CD4-positive, alpha-beta T cell treated with Interleukin-4 for 1 hour (primary cell): Measurements from ENCODE around the gene GPRC6A.
"Not testable (repeated sequence)": the region's sequence is repeated elsewhere in the genome, so short reads cannot be mapped to it uniquely, and the experiment has no call there.

ENCODE experiments used
- DNase-seq, 2 donors: peaks; one replicate each; pipeline ENCODE4 v3.0.0-alpha.2; 2020 to 2022

GPRC6A gene, protein sequence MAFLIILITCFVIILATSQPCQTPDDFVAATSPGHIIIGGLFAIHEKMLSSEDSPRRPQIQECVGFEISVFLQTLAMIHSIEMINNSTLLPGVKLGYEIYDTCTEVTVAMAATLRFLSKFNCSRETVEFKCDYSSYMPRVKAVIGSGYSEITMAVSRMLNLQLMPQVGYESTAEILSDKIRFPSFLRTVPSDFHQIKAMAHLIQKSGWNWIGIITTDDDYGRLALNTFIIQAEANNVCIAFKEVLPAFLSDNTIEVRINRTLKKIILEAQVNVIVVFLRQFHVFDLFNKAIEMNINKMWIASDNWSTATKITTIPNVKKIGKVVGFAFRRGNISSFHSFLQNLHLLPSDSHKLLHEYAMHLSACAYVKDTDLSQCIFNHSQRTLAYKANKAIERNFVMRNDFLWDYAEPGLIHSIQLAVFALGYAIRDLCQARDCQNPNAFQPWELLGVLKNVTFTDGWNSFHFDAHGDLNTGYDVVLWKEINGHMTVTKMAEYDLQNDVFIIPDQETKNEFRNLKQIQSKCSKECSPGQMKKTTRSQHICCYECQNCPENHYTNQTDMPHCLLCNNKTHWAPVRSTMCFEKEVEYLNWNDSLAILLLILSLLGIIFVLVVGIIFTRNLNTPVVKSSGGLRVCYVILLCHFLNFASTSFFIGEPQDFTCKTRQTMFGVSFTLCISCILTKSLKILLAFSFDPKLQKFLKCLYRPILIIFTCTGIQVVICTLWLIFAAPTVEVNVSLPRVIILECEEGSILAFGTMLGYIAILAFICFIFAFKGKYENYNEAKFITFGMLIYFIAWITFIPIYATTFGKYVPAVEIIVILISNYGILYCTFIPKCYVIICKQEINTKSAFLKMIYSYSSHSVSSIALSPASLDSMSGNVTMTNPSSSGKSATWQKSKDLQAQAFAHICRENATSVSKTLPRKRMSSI

DNA sequence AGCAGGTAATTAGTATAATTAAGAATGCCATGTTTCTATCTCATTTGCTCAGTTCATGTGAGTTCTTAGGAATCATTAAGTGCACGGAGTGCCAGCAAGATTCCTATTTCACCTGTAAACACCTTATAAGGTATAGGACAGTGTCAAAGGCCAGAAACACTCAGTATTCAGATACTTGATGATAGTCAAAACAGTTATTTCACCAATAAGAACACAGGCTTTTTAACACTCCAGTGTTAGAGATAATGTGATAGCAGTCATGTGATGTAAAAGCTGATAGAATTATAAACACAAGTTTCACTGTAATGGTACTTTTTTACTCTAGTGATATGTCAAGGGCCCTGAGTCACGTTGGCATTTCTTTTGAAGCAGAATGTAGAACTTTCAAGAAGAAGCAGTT lies at the start of gene GPRC6A:
Gene GPRC6A, minus strand, starts transcription at position 101 of the 400 bp plus-strand sequence. Its CDS starts 70 bp downstream, at position 31.
- no peak for DNase-seq

DNA sequence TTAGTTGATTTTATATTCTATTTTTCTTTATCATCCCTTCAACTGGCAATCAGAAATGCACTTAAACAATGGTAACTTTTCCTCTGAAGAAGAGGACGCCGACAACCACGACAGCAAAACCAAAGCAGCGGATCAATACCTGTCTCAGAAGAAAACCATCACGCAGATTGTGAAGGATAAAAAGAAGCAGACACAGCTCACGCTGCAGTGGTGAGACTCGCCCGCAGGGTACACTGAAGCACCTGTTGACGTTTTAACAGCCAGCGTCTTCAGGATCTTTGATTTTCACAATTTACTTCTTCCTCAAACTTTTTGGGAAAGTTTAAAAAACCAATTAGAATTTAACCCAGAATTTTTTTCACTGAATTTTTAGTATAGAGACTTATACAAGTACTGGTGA lies 48.9 kb upstream of the GPRC6A start:
- no peak for DNase-seq

DNA sequence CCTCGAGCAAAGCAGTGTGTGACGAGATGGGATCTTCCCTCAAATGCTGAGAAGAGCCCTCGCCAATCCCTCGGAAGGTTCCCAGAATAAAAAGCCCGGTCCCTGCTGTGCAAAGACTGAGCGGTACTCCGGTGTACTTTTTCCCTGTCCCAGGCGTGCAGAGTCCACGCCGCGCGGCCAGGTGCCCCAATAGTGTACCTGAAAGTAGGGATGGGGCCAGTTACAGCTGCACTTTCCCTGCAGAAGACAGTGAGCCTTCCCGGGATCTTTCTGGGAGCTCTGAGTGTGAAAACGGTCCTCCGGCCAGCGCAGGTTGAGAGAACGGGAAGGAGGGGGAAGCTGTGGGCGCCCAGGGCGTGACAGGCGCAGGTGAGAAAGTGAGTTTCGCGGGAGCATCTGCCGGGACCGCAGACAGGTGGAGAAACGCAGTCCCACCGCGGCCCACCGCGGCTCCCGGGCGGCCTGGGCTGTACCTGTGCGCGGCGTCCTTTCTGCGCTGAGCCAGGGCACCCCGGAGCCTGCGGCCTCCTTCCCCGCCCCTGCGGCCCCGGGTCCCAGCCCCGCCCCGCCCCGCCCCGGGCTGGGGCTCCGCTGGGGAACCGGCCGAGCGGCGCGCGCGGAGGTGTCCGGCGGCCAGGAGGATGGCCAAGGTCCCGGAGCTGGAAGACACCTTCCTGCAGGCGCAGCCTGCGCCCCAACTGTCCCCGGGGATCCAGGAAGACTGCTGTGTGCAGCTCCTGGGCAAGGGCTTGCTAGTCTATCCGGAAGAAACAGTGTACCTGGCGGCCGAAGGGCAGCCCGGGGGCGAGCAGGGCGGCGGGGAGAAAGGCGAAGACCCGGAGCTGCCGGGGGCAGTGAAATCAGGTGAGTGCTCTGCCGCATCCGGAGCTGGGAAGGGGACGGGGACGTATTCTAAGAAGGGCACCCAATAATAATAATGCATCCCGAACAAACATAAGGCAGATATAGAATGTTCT lies 48.0 kb upstream of the GPRC6A start, which contains the start of gene RFX6:
Gene RFX6, plus strand, starts transcription at position 608 of the 977 bp plus-strand sequence. Its CDS starts 34 bp downstream, at position 642.
- no peak for DNase-seq

DNA sequence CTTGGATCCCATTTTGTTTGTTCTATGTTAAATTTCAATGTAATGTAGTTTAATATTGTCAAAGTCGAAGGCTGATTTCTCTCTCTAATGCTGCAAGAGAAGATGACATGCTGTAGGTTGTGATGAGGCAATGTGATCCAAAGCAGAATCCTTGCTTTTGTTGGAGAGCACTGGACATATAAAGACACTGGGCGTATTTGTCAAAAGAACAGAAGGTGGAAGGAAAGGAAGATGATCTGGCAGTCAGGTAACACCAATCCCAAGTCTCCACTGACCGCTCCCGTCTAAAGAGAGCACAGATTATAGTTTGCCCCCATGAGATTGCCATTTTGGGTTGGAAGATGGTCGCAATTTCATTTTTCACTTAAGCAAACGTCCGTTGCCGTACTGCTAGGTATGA lies 47.2 kb upstream of the GPRC6A start:
- DNase-seq = no peak

DNA sequence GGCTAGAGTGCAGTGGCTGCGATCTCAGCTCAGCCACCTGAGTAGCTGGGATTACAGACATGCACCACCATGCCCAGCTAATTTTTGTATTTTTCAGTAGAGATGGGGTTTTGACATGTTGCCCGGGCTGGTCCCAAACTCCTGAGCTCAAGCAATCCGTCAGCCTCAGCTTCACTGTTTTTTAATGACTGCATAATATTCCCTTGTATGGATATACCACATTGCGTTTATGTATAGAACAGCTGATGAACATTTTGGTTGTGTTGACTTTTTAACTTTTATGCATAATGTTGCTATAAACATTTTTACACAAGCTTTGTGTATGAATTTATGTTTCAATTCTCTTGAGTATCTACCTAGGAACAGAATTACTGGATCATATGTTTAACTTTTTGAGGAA lies 43.9 kb upstream of the GPRC6A start:
- no peak for DNase-seq

DNA sequence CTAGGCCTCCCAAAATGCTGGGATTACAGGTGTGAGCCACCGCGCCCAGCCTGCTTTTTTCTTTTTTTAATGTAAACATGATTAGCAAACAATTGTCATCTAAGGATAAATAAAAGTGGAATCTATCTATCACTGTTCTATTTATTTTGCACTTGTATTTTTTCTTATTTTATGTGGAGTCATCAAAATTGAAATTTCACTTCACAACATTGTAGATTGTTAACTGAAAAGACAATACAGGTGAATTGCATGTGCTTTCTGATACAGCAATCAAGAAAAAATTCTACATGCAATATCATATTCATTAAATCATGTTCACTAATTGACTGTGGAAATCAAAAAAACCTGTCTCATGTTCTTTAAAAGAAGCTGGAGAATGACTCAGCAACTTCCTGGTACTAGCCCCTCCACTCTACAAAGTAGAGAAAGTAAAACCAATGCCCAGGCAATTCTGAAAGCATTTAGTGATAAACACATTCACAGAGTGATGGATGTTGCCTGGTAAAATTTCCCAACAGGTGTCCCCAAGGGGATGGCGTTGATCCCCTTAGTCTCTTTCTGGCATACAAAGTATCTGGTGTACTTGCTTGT lies 37.5 kb upstream of the GPRC6A start:
- no peak for DNase-seq

DNA sequence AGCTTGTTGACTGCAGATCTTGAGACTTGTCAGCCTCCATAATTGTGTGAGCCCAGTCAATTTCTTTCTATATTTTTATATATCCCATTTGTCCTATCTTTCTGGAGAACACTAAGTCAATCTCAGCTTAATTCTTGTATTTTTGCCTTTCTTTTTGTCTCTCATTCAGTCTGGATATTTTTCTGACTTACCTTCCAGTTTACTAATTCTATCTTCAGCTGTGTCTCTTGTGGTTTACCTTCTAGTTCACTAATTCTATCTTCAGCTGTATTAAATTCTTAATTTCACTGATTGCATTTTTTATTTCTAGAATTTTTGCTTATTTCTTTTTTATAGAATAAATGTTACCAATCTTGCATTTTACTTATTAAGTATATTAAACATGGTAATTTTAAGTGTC lies 30.4 kb upstream of the GPRC6A start:
- DNase-seq = no peak

DNA sequence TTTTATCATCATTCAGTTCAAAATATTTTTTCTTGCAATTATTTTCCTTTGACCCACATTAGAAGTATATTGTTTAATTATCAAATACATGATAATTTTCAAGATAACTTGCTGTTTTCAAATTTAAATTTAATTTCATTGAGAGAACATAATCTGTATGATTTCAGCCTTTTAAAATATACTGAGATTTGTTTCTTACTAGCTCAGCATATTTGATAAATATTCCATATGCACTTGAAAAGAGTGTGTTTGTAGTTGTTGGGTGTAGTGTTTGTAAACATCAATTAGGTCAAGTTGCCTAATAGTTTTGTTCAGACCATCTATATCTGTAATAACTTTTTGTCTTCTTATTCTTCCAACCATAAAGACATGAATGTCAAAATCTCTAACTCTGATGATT lies 29.2 kb upstream of the GPRC6A start:
- no peak for DNase-seq

DNA sequence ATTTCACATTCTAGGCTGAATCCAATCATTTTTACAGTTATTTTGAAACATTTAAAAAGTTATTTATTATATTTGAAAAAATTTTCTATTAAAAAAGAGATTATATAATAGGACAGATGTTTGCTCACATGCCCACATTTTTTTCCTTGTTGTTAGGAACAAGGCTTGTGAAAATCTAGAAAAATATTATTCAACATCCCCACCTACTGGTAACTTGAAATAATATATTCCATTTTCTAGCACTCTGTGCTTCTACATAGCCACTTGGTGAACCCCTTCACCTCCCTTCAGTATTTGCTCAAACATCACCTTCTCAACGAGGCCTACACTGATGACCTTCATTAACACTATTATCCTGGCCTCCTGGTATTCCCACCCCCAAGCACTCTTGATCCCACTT lies 18.3 kb upstream of the GPRC6A start:
- DNase-seq = no peak

DNA sequence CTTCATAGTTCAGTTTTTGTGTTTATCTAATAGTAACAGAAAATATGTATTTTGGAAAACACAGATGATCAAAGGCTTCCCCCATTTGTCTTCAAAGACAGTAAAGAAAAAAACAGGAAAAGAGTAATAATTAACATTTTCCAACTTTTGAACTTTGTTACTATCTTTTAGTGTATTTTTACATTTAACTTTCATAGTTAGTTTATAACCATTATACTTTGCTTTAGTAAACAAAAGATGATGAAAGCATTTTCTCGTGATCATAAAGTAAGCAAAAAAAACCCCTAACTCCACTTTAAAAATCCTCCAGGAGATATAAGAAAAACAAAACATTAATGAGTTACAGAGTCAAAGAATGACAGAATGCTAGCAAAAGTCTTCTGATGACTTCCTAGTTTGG lies 13.6 kb upstream of the GPRC6A start:
- DNase-seq = no peak

DNA sequence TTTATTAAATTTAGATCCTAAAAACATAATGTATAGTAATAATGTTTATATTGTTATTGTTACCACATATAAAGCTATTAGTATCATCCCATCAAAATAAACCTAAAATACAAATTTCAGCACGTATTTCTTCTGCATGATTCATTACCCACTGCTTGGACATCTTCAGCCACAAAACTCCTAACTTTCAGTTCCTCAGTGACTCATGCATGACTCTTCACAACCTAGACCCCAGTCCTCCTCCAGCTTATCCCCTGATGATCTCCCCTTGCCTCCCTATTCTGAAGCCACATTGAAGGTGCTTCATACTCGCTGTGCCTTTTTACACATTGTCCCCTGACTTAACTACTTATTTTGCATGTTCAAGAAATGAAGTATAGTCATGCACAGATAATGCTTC lies 11.2 kb upstream of the GPRC6A start:
- DNase-seq = no peak

DNA sequence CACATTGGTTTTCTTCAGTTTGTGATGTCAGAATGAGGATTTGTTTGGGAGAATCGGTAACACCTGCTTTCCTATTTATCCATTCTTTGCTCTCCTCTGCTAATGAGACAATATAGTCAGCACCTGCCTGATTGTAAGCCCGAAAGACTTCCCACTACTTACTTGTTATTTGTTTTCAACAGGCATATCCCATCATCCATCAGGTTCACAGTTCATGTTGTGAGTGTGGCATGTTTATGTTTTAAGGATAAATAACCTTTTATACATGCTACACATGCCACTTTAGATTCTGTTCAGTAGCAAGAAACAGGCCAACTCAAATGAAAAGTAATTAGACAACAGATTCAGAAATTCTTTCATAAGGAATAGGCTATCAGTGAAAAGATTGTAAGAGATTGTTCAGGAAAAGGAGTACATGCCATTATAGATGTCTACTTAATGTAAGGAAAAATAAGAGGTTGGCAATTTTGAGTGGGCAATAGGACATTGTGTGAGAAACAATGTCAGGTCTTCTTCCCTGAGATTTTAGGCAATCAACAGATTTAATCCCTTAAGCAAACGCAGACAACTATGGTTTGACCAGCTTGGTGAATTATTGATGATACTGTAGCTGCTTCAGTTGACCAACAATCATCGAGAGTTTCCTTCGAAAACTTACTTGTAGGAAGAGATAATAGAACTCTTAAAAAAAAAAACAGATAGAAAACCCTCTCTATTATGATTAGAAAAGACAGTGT lies 7.9 kb upstream of the GPRC6A start:
- no peak for DNase-seq

DNA sequence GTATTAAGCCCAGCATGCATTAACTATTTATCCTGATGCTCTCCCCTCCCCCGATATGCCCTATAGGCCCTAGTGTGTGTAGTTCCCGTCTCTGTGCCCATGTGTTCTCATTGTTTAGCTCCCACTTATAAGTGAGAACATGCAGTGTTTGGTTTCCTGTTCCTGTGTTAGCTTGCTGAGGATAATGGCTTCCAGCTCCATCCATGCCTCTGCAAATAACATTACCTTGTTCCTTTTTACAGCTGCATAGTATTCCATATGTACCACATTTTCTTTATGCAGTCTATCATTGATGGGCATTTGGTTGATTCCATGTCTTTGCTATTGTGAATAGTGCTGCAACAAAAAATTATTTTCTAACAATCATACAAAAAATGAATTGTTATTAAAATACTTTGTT lies 5.6 kb upstream of the GPRC6A start:
- DNase-seq = not testable (repeated sequence)

DNA sequence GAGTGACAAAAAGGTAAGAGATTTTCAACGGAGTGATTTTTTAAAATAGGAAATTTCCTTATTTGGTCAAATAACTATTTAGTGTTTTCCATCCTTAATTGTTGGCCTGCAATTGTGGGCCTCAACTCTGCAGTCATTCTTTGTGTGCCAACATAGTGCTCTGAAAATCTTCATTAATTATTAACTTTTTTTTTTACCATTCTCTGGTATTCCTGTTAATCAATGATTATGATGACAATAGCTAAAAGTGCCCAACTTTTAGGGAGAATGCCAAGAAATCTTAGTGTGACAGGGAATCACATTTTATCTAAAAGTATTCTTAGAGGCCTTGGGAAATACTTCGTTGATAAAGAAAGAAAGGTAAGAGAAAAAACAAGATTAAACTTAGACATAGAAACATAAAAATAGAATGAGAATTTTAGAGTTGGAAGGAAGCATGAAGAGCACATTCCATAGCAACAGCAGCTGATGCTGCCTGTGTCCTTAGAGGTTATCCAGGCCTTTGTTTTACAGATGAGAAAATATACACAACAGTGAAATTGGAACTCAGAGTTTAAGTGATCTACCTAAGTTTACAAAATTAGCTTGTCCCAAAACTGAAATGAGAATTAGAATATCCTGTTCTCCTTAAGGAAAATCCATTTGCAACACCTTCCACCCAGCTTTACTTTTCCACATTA lies 1.2 kb downstream of the GPRC6A start:
- no peak for DNase-seq

DNA sequence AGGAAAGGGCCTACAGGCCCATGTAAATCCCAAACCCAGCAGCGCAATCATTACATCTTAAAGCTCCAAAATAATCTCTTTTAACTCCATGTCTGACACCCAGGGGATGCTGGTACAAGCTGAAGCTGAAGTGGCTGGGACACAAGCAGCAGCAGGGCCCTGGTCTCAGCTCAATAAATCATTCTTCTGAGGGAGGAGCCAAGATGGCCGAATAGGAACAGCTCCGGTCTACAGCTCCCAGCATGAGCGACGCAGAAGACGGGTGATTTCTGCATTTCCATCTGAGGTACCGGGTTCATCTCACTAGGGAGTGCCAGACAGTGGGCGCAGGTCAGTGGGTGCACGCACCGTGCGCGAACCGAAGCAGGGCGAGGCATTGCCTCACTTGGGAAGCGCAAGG lies 12.5 kb downstream of the GPRC6A start:
- not testable (repeated sequence) for DNase-seq

DNA sequence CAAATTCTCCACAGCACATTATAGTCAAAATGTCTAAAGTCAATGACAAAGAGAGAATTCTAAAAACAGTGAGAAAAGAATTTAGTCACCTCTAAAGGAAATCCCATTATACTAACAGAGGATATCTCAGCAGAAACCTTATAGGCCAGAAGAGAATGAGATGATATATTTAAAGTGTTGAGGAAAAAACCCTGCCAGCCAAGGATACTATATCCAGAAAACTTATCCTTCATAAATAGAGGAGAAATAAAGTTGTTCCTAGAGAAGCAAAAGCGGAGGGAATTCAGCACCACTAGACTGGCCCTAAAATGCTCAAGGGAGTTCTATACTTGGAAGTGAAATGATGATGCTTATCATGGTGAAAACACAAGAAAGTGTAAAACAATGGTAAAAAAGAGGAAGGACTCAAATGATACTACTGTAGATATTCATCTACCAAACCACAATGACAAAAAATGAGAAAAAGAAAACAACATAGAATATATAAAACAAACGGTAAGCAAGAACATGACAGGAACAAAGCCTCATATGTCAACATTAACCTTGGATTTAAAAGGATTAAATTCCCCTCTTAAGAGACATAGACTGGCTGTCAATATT lies 16.7 kb downstream of the GPRC6A start:
- no peak for DNase-seq

DNA sequence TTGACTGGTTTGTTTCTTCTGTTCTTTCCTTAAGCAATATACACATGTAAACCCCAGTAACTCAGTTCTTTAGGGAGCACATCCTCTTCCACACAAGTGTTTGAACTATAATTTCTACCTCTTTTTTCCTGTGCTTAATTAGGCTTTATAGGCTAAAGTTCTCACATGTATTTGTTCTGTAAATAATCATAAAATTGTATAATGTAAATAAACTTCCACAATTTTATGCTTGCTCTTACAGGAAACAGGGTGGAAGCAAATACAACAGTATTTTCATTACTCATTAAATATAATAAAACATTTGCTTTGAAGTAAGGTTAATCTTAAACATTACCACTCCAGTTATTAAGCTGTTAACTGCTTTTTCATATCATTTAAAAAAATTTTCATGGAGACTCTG lies 26.9 kb downstream of the GPRC6A start:
- no peak for DNase-seq

DNA sequence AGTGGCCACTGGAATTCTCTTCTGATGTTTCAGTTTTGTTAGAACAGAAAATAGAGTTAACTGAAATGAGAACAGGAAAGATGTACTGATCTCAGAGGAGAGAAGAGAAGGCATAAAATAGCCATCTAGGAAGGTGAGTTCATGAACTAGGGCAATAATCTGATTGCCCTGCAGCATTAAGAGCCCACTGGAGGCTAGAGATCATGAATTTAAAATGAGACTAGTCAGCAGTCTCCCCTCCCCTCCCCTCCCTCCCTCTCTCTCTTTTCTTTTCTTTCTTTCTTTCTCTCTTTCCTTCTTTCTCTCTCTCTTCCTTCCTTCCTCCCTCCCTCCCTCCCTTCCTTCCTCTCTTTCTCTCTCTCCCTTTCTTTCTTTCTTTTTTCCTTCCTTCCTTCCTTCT lies 28.9 kb downstream of the GPRC6A start:
- no peak for DNase-seq

DNA sequence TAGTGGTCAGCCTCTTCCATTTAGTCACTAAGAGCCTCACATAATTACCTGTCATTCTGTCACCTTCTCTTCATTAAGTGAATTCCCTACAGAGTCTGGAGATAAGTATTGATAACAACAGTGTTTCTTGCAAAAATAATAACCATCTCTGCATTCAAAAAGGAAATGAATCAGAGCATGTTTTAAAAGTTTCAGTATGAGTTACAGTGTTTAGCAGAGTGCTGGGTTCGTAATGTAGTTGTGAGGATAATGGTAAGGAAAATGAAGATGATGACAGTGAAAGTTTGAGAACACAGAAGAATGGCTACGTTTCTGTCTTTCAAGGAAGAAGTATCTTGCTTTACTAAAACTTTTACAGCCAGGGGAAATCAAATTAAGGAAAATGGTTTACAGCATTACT lies 31.3 kb downstream of the GPRC6A start:
- DNase-seq = no peak

DNA sequence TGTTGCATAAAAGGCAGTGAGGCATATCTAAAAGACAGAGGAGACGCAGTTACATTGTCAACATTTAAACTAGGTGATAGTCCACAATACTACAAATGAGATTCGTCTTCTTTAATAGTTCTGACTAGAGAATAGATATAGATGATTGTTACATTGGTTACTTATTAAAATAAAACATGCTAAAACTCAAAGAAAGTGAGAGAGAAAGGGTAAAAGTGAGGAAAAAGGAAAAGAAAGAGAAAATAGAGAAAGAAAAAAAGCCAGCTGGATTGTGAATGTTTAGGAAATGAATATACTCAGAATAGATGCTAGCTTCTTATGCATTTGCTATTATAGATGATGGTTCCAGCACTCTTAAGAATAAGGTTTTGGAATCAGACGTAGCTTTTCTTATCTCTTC lies 35.7 kb downstream of the GPRC6A start:
- DNase-seq = no peak
